K562 treated with DMSO at 1 percent for 12 hours (cell line): Measurements from ENCODE around the gene ZSCAN9. TPM values are rescaled to one million over a fixed set of nuclear protein-coding genes. Genes with fewer than 3 reads are reported as not detected.

Experiments
- total RNA-seq: library from RNA; unstranded; fragments of 300-600 nt; gene quantifications from 2 replicates; pipeline ENCODE4 v1.2.3, GENCODE V29; 2022; ENCODE audit not compliant: insufficient read depth

The ZSCAN9 gene
- 13.6 and 25.6 TPM in 2 replicates for total RNA-seq

GRCh38 chr6:28225056-28225834, at the start of gene ZSCAN9:
Gene ZSCAN9, plus strand, starts transcription at chr6:28225275. Its CDS starts 1,810 bp downstream, at chr6:28227085.

GRCh38 chr6:28252009-28252975, 27.2 kb downstream of the ZSCAN9 start, which contains the start of gene ZKSCAN4:
Gene ZKSCAN4, minus strand, starts transcription at chr6:28252269. Its CDS starts 289 bp downstream, at chr6:28251980.

DNA sequence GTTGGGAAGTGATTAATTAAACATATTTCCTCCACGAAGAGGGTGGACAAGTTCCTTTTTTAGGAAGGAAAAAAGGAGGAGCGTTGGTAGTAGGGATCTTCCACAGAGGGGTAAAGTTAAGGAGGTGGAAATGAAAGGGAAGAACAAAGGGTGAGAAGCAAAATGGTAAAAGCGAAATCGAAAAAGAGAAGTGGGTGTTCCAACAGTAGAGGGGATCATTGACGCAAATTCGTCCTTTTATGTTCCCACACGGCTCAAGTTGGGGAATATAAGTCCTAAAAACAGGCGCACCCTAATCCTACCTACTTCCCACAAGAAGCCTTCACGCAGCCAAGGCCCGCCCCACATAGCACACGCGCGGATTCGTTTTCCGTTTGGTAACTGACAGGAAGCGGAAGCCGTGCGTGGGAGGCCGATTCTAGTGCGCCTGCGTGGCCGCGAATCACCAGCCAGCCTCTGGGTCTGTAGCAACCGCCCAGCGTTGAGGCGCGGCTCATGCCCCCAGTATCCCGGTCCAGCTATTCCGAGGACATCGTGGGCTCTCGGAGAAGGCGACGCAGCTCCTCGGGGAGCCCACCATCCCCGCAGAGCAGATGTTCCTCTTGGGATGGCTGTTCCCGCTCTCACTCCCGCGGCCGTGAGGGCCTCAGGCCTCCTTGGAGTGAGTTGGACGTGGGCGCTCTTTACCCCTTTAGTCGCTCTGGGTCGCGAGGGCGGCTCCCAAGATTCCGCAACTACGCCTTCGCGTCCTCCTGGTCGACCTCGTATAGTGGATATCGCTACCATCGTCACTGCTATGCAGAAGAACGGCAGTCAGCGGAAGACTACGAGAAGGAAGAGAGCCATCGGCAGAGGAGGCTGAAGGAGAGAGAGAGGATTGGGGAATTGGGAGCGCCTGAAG, 34.1 kb downstream of the ZSCAN9 start, which contains the start of gene NKAPL:
Gene NKAPL, plus strand, starts transcription at position 421 of the 901 bp plus-strand sequence. Its CDS starts 75 bp downstream, at position 496.

DNA sequence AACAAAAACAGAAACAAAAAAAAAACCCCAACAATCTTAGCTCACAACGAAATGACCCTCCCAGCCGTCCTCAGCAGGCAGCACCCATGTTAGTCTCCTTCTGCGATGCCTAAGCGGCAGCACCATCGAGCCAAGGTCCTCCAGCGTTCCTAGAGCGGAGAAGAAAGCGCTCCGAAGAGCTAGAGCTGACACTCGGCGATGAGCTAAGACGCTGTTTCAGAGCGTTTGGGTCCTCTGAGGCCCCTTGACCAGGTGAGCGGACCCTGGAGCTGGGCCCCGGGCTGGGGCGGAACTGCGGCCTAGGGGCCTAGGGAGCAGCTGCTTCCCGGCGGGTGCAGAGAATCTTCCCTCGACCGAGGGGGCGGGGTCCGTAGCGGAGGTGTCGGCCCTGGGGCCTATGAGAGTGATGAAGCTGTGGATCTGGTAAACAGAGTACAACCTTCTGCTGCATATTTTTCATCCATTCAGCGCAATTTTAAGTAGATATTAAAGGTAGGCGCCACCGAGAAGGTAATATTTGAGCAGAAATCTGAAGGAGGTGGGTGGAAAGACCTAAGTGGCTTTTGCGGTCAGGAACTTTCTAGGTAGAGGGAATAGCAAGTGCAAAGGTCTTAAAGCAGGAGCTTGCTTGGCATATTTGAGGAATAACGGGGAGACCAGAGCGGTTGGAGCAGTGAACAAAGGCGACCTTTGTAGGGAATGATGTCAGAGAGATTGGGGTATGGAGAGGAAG, 42.1 kb downstream of the ZSCAN9 start, which contains the start of gene ZSCAN26:
Gene ZSCAN26, plus strand, starts transcription at position 182 of the 733 bp plus-strand sequence. CDS start 4,777 bp downstream, outside the sequence.

DNA sequence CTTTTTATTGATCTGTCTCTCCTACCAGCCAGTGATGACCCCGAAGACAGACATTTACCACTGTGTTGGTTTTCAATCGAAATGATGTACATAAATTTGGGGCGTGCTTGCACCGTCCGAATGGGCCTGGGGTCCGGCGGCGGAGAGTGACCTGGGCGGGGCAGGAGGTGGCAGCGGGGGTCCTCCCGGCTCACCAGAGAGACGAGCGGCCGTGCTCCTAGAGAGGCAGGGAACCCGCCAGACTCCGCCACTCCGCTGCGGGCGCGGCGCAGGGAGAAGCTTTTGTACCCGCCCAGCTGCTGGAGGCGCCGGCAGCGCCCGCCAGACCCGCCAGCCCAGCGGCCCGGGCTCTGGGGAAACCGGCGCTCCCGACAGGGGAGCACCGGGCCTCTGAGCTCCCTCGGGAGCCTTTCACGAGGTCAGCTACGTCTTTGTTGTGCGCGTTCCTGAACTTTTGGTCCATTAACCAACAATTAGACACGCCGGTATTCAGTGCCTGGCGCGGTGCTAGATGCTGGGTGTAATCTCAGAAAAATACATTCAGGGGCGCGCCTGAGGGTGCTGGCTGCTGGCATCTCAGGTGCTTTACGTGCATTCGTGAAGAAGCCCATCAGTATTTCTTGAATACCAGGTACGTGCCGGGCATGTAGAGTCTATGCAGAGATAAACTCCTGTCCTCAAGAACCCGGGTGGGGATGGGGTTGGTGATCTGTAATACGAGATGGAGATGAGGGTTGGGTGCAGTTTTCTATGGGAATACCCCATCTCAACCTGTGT, 56.4 kb downstream of the ZSCAN9 start, which contains the start of gene PGBD1:
Gene PGBD1, plus strand, starts transcription at position 285 of the 777 bp plus-strand sequence. CDS start 2,242 bp downstream, outside the sequence.

Other genes starting within 250 kb of the ZSCAN9 start
- 3.2 and 4.5 TPM in 2 replicates for gene ZNF165, start 144.7 kb upstream of the ZSCAN9 start, total RNA-seq
- gene ZSCAN16, start 100.7 kb upstream of the ZSCAN9 start, total RNA-seq: not detected in 2 replicates
- gene ZKSCAN8, start 83.4 kb upstream of the ZSCAN9 start, total RNA-seq: 3.5 and 28.3 TPM in 2 replicates
- gene ZKSCAN4, start 27.0 kb downstream of the ZSCAN9 start, total RNA-seq: 6.5 and 9.5 TPM in 2 replicates
- gene NKAPL, start 34.0 kb downstream of the ZSCAN9 start, total RNA-seq: not detected in 2 replicates
- 4.7 and 7.2 TPM in 2 replicates for gene ZSCAN26, start 41.9 kb downstream of the ZSCAN9 start, total RNA-seq
- gene PGBD1, start 56.3 kb downstream of the ZSCAN9 start, total RNA-seq: 7.6 and 14.5 TPM in 2 replicates
- 2.8 and 10.9 TPM in 2 replicates for gene ZSCAN31, start 110.9 kb downstream of the ZSCAN9 start, total RNA-seq
- 3.3 and 8.7 TPM in 2 replicates for gene ZKSCAN3, start 124.7 kb downstream of the ZSCAN9 start, total RNA-seq
- 2.5 and 7.8 TPM in 2 replicates for gene ZSCAN12, start 174.5 kb downstream of the ZSCAN9 start, total RNA-seq
- gene ZSCAN23, start 218.2 kb downstream of the ZSCAN9 start, total RNA-seq: not detected in 2 replicates